Ishikawa (cell line): Measurements from ENCODE around the gene PIK3AP1.

Experiments
- CEBPB ChIP-seq: IDR thresholded peaks from 2 replicates; pipeline ENCODE4 v1.6.1; 2012
- CREB1 ChIP-seq: IDR thresholded peaks from 2 replicates; pipeline ENCODE4 v1.6.1; 2012; ENCODE audit warnings: low read depth
- EGR1 ChIP-seq: IDR thresholded peaks from 2 replicates; pipeline ENCODE4 v1.6.1; 2012
- EP300 ChIP-seq: IDR thresholded peaks from 2 replicates; pipeline ENCODE4 v1.6.1; 2012; ENCODE audit warnings: borderline replicate concordance
- FOXM1 ChIP-seq: IDR thresholded peaks from 2 replicates; pipeline ENCODE4 v1.6.1; 2012; ENCODE audit warnings: low read depth, borderline replicate concordance
- RAD21 ChIP-seq: IDR thresholded peaks from 2 replicates; pipeline ENCODE4 v1.6.1; 2012; ENCODE audit warnings: low read depth
- TAF1 ChIP-seq: IDR thresholded peaks from 2 replicates; pipeline ENCODE4 v1.6.1; 2012; ENCODE audit warnings: low read depth, mild to moderate bottlenecking
- TCF12 ChIP-seq: IDR thresholded peaks from 2 replicates; pipeline ENCODE4 v1.6.1; 2012; ENCODE audit warnings: low read depth
- YY1 ChIP-seq: IDR thresholded peaks from 2 replicates; pipeline ENCODE4 v1.6.1; 2012; ENCODE audit warnings: low read depth
- ZBTB7A ChIP-seq: IDR thresholded peaks from 2 replicates; pipeline ENCODE4 v1.6.1; 2012; ENCODE audit warnings: low read depth
- TF ChIP-seq, protein P1 (sequence below): IDR thresholded peaks from 2 replicates; pipeline ENCODE4 v1.6.1; 2012
- TF ChIP-seq, protein P2 (sequence below): IDR thresholded peaks from 2 replicates; pipeline ENCODE4 v1.6.1; 2012
- TF ChIP-seq, protein P3 (sequence below): IDR thresholded peaks from 2 replicates; pipeline ENCODE4 v1.6.1; 2012; ENCODE audit warnings: low read depth, mild to moderate bottlenecking

DNA sequence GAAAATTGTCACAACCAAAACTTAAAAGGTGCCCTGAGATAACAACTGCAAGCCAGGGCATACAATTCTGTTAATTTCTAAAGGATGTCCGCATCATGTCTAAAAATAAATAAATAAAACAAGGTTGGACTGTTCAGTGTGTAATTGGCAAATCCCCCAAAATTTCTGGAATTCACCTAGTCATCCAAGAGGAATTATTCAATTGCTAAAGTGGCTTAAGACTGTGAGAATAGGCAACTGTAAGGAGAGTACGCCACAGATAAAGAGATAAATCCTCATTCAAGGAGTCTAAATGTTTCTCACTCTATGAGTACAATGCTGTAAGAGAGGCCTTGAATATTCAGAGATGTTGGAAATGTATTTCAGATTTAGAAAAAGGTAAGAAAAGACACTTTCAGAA is 37.2 kb downstream of the PIK3AP1 start:
- TF ChIP-seq TAF1 = no peak
- TF ChIP-seq, protein P1, sequence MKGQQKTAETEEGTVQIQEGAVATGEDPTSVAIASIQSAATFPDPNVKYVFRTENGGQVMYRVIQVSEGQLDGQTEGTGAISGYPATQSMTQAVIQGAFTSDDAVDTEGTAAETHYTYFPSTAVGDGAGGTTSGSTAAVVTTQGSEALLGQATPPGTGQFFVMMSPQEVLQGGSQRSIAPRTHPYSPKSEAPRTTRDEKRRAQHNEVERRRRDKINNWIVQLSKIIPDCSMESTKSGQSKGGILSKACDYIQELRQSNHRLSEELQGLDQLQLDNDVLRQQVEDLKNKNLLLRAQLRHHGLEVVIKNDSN = no peak
- TF ChIP-seq FOXM1 = no peak
- no peak for TF ChIP-seq EP300
- TF ChIP-seq CEBPB = no peak
- TF ChIP-seq TCF12 = no peak
- no peak for TF ChIP-seq CREB1
- no peak for TF ChIP-seq RAD21
- TF ChIP-seq ZBTB7A = no peak
- TF ChIP-seq, protein P2, sequence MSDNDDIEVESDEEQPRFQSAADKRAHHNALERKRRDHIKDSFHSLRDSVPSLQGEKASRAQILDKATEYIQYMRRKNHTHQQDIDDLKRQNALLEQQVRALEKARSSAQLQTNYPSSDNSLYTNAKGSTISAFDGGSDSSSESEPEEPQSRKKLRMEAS = no peak
- no peak for TF ChIP-seq YY1
- TF ChIP-seq, protein P3, sequence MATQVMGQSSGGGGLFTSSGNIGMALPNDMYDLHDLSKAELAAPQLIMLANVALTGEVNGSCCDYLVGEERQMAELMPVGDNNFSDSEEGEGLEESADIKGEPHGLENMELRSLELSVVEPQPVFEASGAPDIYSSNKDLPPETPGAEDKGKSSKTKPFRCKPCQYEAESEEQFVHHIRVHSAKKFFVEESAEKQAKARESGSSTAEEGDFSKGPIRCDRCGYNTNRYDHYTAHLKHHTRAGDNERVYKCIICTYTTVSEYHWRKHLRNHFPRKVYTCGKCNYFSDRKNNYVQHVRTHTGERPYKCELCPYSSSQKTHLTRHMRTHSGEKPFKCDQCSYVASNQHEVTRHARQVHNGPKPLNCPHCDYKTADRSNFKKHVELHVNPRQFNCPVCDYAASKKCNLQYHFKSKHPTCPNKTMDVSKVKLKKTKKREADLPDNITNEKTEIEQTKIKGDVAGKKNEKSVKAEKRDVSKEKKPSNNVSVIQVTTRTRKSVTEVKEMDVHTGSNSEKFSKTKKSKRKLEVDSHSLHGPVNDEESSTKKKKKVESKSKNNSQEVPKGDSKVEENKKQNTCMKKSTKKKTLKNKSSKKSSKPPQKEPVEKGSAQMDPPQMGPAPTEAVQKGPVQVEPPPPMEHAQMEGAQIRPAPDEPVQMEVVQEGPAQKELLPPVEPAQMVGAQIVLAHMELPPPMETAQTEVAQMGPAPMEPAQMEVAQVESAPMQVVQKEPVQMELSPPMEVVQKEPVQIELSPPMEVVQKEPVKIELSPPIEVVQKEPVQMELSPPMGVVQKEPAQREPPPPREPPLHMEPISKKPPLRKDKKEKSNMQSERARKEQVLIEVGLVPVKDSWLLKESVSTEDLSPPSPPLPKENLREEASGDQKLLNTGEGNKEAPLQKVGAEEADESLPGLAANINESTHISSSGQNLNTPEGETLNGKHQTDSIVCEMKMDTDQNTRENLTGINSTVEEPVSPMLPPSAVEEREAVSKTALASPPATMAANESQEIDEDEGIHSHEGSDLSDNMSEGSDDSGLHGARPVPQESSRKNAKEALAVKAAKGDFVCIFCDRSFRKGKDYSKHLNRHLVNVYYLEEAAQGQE = no peak
- TF ChIP-seq EGR1 = no peak
